DMS 273 (cell line): ENCODE results near the gene PYCR2.

Experiments used
- DNase-seq: peaks from one replicate; lab custom pipeline; 2025; ENCODE audit not compliant: unreplicated experiment; lab: John Stamatoyannopoulos, UW

PYCR2 gene

DNA sequence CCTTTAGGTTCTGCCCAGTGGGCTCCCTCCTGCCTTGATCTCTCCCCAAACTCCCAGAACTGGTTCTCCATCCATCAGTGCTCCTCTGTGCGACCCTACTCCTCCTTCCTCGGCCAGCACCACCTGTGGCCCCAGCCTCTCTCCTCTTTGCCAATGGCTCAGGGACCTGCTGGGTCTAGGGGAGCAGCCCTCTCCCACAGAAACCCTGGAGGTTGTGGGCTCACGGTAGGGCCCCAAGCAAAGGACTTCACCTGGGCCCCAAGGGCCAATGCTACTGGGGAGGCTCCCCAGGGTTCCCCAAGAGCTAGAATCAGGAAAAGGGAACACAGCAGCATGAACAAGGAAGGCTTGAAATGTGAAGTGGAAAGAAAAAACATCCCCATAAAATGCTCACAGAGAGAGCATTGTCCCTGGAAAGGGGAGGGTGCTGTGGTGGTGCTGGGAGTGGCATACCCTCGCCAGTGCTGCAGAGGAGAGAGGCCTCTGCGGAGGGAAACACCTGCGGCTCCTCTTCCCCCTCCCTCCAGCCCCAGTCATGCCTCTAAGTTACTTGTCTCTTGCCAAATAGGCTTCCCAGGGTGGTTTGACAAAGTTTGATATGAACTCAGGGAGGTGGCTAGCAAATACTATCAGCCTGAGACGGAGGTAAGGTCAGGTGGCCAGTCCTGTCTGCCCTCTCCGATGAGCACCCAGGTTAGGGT lies 44.4 kb downstream of the PYCR2 start:
- no peak for DNase-seq

DNA sequence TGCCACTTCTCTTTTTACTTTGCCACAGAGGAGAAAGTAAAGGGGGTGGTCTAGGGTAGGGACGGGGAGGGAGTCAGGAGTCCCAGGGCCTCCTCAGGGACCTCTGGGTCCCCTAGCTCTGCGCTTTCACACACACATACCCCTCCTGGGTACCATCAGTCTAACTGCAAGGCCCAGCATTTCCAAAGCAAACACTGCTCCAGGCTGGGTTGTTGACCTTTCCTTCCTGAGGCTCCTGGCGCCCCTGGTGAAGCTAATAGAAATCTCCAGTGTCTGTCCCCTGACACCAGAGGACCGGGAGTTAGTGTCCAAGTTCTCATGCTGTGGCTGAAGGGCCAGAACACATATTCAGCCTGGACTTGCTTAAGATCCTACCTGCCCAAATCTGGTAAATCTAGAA lies 45.8 kb downstream of the PYCR2 start:
- no peak for DNase-seq

DNA sequence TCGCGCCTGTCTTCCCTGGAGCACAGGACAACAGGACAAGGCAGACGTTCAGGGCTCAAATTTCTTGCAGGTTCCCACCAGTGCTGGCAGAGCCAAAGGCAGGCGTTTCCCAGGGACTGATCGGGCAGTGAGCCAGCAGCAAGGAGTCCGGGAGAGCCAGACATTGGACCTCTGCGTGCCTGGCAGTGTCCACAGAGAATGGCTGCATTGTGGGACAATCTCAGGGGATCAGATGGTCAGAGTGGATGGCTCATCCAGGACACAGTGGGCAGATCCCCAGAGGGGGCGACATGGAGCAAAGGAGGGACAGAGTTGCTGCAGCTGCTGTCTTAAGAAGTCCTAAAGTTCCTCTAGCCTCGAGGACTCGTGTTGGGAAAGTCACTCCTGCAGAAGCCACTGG lies 46.5 kb downstream of the PYCR2 start:
- peak; percentile 63 for DNase-seq

DNA sequence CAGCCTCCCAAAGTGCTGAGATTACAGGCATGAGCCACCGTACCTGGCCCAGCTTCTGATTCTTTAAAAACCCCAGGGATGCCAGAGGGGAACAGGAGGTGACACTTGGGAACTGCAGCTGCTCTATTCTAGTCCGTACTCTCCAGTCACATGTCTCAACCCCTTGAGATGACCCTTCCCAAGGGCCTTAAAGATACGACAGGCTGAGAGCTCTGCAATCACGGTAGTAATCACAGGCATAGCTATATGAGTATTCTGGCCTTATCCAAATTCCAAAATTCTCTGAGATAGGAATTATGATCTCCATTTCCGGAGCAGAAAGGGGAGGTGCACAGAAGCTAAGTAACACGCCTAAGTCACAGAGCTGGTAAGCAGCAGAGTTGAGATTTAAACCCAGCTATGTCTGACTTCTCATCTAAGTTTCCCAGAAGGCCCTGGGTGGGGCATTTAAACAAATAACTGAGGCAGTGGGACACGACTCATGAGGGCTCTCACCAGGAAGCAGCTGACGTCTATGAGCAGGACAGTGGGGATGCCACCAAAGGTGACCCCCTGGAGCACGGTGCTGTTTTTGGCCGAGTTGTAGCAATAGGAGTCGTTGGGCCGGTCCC lies 47.0 kb downstream of the PYCR2 start:
- DNase-seq: no peak

DNA sequence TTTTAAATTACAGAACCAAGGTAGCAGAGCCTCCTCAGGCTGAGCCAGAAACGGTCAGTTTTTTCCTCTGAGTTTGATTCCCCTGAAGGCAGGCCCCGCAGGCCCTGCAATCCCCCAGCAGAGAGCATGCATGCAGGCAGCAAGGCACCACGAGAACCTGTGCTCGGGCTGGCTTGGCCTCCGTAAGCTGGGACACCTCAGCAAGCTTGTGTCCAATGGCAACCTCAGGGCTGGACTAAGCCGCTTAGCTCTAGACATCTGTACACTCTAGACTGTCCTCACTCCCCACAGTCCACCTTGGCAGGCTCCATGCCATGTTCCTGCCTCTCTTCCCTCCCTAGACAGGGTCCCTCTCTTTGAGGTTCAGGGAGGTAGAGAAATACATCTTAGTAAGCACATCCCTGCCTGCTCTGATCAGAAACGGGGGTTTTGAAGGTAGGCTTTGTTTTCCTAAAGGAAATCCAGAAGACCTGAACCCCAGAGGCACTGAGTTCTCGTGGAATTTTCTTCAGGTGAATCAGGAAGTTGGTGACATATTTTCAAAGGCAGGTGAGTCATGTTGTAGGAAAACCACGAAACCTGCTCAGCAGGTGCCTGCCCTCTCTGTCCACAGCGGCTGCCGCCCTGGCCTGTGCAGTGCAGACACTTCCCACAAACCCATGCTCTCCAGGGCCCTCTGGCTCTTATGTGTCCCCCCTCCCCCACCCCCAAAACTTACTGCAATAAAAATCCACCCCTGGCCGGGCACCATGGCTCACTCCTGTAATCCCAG lies 48.8 kb downstream of the PYCR2 start:
- no peak for DNase-seq

DNA sequence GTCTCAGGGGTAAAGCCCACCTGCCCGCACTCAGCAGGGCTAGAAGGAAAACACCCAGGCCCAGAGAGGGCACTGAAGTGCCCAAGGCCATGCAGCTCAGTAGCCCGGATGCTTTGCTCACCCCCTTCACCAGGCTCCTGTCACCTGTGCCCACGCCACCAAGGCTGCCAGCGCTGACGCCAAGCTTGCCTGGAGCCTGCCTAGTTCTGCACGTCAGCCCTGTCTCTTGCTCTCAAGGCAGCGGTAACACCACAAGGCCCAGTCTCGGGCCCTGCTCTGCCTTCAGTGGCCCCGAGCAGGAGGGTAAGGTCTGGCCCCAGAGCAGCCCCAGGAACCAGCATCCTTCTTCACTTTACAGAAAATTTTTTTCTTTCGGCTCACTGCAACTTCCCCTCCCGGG lies 49.6 kb downstream of the PYCR2 start:
- DNase-seq: no peak

DNA sequence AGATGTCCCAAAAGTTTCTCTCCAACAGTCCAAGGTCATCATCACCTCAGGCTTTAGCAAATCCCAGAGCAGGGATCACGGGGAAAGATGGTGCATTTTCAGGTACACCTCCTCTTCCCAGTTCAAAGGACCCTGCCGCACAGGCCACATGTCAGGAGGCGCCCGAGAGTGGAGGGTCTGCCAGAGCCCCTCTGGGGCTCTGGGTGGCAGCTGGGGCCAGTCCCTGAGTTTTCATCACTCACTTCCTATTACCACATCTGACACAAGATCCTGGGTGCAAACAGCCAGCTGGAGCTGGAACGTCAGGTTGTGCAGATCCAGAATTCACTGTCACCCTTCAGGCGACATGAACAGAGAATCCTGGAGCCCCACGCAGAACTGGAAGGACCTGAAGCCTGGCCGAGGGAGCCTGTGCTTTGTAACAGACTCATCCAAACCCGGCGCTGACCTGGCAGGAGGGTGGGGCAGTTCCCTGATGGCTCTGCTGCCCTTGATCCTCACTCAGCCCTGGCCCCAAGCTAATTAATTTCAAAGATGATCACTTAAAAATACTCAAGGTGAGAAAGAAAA lies 50.7 kb downstream of the PYCR2 start:
- DNase-seq: no peak

DNA sequence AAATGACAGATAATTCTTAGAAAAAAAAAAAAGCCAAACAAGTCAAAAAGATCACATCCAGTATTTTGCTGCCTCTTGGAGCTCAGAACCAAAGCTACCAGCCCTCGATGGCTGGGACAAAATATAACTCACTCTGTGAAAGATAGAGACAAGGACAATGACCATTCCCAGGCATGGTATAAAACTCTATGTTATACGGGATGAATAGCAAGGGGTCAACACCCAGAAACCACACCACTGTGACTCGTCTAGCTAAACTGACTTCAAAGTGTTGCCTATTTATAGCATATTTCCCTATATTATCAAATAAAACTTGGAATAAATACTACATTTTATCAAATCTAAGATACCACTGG lies 52.0 kb downstream of the PYCR2 start:
- no peak for DNase-seq

DNA sequence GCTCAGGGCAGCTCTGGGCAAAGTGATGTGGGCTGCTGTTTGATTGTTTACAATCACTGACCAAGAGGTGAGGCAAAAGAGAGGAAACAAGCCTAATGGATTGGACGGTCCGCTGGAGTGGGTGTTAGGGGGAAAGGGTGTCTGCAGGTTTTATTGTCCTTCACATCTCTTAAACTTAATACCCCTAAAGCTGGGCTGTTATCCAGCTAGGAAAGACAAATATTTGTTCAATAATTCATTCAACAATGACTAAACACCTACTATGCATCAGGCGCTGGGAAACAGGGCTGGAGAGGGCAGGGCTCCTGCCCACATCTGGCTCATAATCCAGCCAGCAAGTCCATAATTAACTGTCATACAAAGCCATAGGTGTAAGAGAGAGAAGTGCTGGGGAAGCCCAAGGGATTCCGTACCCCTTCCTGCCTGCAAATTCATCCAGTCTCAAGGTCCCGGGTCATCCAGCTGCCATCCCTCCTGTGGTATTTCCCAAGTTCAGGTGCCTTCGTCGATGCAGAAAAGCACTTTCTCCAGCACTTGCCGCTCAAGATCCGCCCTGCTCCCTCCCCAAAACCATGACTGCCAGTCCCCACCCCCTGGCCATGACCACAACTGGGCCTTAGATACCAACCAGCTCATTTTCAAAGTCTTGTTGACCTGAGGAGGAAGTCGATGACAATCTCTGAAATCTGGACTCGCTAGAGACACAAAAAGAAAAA lies 52.5 kb downstream of the PYCR2 start:
- DNase-seq: no peak

DNA sequence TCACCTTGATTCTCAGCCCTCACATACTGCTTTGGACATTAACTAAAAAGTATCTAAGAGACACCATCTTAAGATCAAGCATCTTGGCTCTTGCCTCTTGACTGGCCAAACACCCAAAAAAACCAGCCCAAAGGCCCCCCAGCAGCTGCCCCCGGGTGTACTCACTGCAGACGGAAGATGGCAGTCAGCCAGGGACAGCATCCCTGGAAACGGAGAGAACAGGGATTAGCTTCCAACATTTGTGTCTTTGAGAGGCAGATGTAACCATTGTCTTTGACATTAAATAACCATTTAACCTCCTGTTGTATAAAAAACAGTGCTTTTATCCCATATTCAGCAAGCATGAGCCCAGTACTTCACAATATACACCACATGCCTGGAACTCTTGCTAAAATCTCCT lies 53.1 kb downstream of the PYCR2 start:
- DNase-seq: no peak
